ENCODE results near the gene REC114. TPM values are rescaled to one million over a fixed set of nuclear protein-coding genes. Genes with fewer than 3 reads are reported as not detected.

Gene REC114
- total and polyA plus RNA-seq, 2 experiments from 2014 or later = not detected

GRCh38 chr15:73571346-73571745, 128.4 kb downstream of the REC114 start (continued):
- no peak for TF ChIP-seq ZNF462 (CRISPR knock-in tag; IDR thresholded peaks at IDR 0.05)
- TF ChIP-seq STAT1 (IDR thresholded peaks at IDR 0.05; ENCODE audit: unreplicated experiment) = no peak
- no peak for TF ChIP-seq ETS1 (IDR thresholded peaks at IDR 0.05)

- no peaks in the 10 kb centered on the region for H3K27me3 ChIP-seq (ENCODE audit: insufficient read depth)
- no peaks in the 10 kb centered on the region; the same call in 2 of the 3 replicates for H3K9me3 Mint-ChIP-seq
- no peaks in the 10 kb centered on the region for H3K4me1 Mint-ChIP-seq
- H3K79me2 ChIP-seq (replicated peaks; ENCODE audit: insufficient read depth) = no peaks in the 10 kb centered on the region
- H2AFZ ChIP-seq = no peak overlapping the region
- no peak for DNase-seq (ENCODE audit: low spot score)
- H3K36me3 Mint-ChIP-seq (ENCODE audit: low read depth) = peaks cover 40% of the 10 kb centered on the region
- H4K20me1 ChIP-seq (replicated peaks; ENCODE audit: insufficient read depth) = peaks cover 8% of the 10 kb centered on the region; the same call in 1 of the 2 replicates
- no peak overlapping the region for H3K4me3 ChIP-seq
- peaks cover 22% of the 10 kb centered on the region for H3K36me3 ChIP-seq (ENCODE audit: insufficient read depth)
- no peak overlapping the region for H3K27ac Mint-ChIP-seq
- no peak overlapping the region for H3K4me3 Mint-ChIP-seq
- no peak for ATAC-seq
- H3K4me2 ChIP-seq = no peak overlapping the region
- no peaks in the 10 kb centered on the region for H3K9me2 ChIP-seq (ENCODE audit: insufficient read depth)
- no peak overlapping the region for H3K27ac ChIP-seq (ENCODE audit: low read depth)
- H3K27me3 Mint-ChIP-seq (ENCODE audit: insufficient read depth, low read depth, poor library complexity) = no peaks in the 10 kb centered on the region
- H3F3A ChIP-seq (replicated peaks; ENCODE audit: low read depth) = no peaks in the 10 kb centered on the region
- no peaks in the 10 kb centered on the region for H3K4me1 ChIP-seq (ENCODE audit: insufficient read depth)
- TF ChIP-seq ETS1 (IDR thresholded peaks at IDR 0.05) = no peak
- no peak for TF ChIP-seq REST (IDR thresholded peaks at IDR 0.05; ENCODE audit: unreplicated experiment)
- no peak for TF ChIP-seq JUNB (IDR thresholded peaks at IDR 0.05; ENCODE audit: unreplicated experiment)
- TF ChIP-seq POLR2AphosphoS5 (IDR thresholded peaks at IDR 0.05; ENCODE audit: low read depth) = no peak
- no peak for TF ChIP-seq CREB1 (CRISPR knock-in tag; IDR thresholded peaks at IDR 0.05; ENCODE audit: low read depth)
- no peak for TF ChIP-seq EZH2phosphoT487 (IDR thresholded peaks at IDR 0.05; ENCODE audit: unreplicated experiment)
- no peak for TF ChIP-seq ZNF331 (CRISPR knock-in tag; IDR thresholded peaks at IDR 0.05; ENCODE audit: low read depth)
- no peak for TF ChIP-seq CTCF (conservative IDR thresholded peaks at IDR 0.05; ENCODE audit: low read depth in 2 of 2)
- TF ChIP-seq EZH2 (IDR thresholded peaks at IDR 0.05; ENCODE audit: low read depth, unreplicated experiment) = no peak
- TF ChIP-seq ZNF114 (CRISPR knock-in tag; IDR thresholded peaks at IDR 0.05) = no peak
Measured at GRCh38 chr15:73572296-73572695, 129.3 kb downstream of the REC114 start.
